PFSK-1 (cell line): ENCODE data around the gene MACROH2A1.

Experiments
- POLR2AphosphoS5 ChIP-seq: IDR thresholded peaks from 2 replicates; pipeline ENCODE4 v1.6.1; 2012; ENCODE audit warnings: low read depth, mild to moderate bottlenecking, control low read depth, low read length, moderate library complexity
- SIN3A ChIP-seq: IDR thresholded peaks from 2 replicates; pipeline ENCODE4 v1.6.1; 2012; ENCODE audit warnings: mild to moderate bottlenecking, low read length, moderate library complexity, borderline replicate concordance; ENCODE audit not compliant: insufficient read depth
- TAF1 ChIP-seq: IDR thresholded peaks from 2 replicates; pipeline ENCODE4 v1.6.1; 2012; ENCODE audit warnings: low read length, control low read depth, borderline replicate concordance; ENCODE audit not compliant: insufficient read depth
- TF ChIP-seq, protein P1 (sequence below), 2 experiments: IDR thresholded peaks; 2 replicates each; pipeline versions ENCODE4 v1.6.1 to v1.8.0; 2011 to 2012; ENCODE audit warnings: low read depth in 2 of 2, low read length in 2 of 2, control low read depth in 1 of 2, inconsistent platforms in 1 of 2, mild to moderate bottlenecking in 1 of 2, moderate library complexity in 1 of 2; ENCODE audit not compliant: insufficient read depth in 1 of 2

DNA sequence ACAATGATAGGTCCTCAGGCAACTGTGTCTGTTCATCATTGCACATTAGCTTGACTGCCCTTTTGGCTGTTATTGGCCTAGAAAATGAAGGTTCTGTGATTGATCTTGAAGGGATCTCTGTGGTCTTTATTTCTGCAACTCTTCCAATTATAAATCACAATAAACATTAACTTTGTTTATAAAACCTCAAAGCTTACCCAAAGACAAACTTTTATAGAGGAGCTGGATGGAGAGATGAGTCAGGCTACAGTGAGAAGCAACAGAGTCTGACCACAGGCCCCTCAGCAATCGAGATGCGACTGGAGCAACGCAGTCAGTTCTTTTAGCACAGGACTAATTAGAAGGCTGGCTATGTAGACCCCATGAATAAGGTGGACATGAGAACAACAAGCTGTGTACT is 5.3 kb downstream of the MACROH2A1 start:
- TF ChIP-seq POLR2AphosphoS5 (no peak), TAF1 (no peak), SIN3A (no peak)
- TF ChIP-seq, protein P1, sequence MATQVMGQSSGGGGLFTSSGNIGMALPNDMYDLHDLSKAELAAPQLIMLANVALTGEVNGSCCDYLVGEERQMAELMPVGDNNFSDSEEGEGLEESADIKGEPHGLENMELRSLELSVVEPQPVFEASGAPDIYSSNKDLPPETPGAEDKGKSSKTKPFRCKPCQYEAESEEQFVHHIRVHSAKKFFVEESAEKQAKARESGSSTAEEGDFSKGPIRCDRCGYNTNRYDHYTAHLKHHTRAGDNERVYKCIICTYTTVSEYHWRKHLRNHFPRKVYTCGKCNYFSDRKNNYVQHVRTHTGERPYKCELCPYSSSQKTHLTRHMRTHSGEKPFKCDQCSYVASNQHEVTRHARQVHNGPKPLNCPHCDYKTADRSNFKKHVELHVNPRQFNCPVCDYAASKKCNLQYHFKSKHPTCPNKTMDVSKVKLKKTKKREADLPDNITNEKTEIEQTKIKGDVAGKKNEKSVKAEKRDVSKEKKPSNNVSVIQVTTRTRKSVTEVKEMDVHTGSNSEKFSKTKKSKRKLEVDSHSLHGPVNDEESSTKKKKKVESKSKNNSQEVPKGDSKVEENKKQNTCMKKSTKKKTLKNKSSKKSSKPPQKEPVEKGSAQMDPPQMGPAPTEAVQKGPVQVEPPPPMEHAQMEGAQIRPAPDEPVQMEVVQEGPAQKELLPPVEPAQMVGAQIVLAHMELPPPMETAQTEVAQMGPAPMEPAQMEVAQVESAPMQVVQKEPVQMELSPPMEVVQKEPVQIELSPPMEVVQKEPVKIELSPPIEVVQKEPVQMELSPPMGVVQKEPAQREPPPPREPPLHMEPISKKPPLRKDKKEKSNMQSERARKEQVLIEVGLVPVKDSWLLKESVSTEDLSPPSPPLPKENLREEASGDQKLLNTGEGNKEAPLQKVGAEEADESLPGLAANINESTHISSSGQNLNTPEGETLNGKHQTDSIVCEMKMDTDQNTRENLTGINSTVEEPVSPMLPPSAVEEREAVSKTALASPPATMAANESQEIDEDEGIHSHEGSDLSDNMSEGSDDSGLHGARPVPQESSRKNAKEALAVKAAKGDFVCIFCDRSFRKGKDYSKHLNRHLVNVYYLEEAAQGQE (IDR thresholded peaks at IDR 0.05; ENCODE audit: insufficient read depth in 1 of 2, low read depth in 2 of 2, low read length in 2 of 2), result no peak
